GM18858 (cell line): ENCODE measurements around the gene SLC22A4.
A peak's percentile ranks its signal among the peaks of the same experiment; 100 is the strongest.

Experiments
- ATAC-seq: cut with Tn5 transposase; IDR thresholded peaks from one replicate; pipeline ENCODE4 v1.9.1; 2021; ENCODE audit not compliant: unreplicated experiment

The SLC22A4 gene

GRCh38 chr5:132371603-132371994 is 77.4 kb downstream of the SLC22A4 start:
- ATAC-seq, result no peak

GRCh38 chr5:132372127-132372526 is 77.9 kb downstream of the SLC22A4 start:
- no peak for ATAC-seq

- no peak for ATAC-seq
Measured at GRCh38 chr5:132372542-132372941, 78.3 kb downstream of the SLC22A4 start.

GRCh38 chr5:132375957-132376356 is 81.8 kb downstream of the SLC22A4 start:
- no peak for ATAC-seq

- no peak for ATAC-seq
Measured at GRCh38 chr5:132376694-132377641, 82.8 kb downstream of the SLC22A4 start.

GRCh38 chr5:132377738-132378137 is 83.5 kb downstream of the SLC22A4 start:
- no peak for ATAC-seq

- ATAC-seq, result no peak
Measured at GRCh38 chr5:132378580-132378979, 84.4 kb downstream of the SLC22A4 start.

GRCh38 chr5:132380047-132380446 is 85.9 kb downstream of the SLC22A4 start:
- ATAC-seq, result no peak

GRCh38 chr5:132380741-132381140 is 86.5 kb downstream of the SLC22A4 start:
- ATAC-seq, result no peak

- no peak for ATAC-seq
Measured at GRCh38 chr5:132381614-132382013, 87.4 kb downstream of the SLC22A4 start.

- no peak for ATAC-seq
Measured at GRCh38 chr5:132383261-132383660, 89.1 kb downstream of the SLC22A4 start.

- ATAC-seq, result no peak
Measured at GRCh38 chr5:132383984-132384383, 89.8 kb downstream of the SLC22A4 start.

GRCh38 chr5:132384506-132385050 is 90.4 kb downstream of the SLC22A4 start:
- no peak for ATAC-seq

GRCh38 chr5:132385326-132386105 is 91.3 kb downstream of the SLC22A4 start:
- ATAC-seq, result no peak

GRCh38 chr5:132386644-132387286 is 92.6 kb downstream of the SLC22A4 start:
- peak; percentile 58 for ATAC-seq

GRCh38 chr5:132387640-132388117 is 93.5 kb downstream of the SLC22A4 start:
- ATAC-seq, result no peak

- no peak for ATAC-seq
Measured at GRCh38 chr5:132388244-132389050, 94.3 kb downstream of the SLC22A4 start.

GRCh38 chr5:132389051-132389331 is 94.8 kb downstream of the SLC22A4 start:
- no peak for ATAC-seq

- no peak for ATAC-seq
Measured at GRCh38 chr5:132389585-132390286, 95.5 kb downstream of the SLC22A4 start.

GRCh38 chr5:132391247-132391646 is 97.1 kb downstream of the SLC22A4 start:
- ATAC-seq, result no peak
